ENCODE data around the gene SRP14.

- TF ChIP-seq CTCF (IDR thresholded peaks at IDR 0.05) (no peak), POLR2A (IDR thresholded peaks at IDR 0.05) (no peak)
Measured at GRCh38 chr15:40072216-40072990, 33.4 kb upstream of the SRP14 start.
